Endometrial microvascular endothelial cells (primary cell): ENCODE data around the gene SEPHS2. TPM values are rescaled to one million over a fixed set of nuclear protein-coding genes. Genes with fewer than 3 reads are reported as not detected.

ENCODE experiments used
- in situ Hi-C: cut with HindIII; loops from 2 replicates; pipeline ENCODE4 v1.10.0; 2017; ENCODE audit warnings: low sequenced_read_pairs, low pct_unique_long_range_greater_than_20kb; ENCODE audit errors: inconsistent ontology term
- total RNA-seq: library from RNA; depleted of rRNA; stranded (reverse); fragments of >200 nt; gene quantifications from one replicate; pipeline ENCODE4 v1.2.3, GENCODE V29; 2015; ENCODE audit errors: inconsistent ontology term

SEPHS2 gene
- total RNA-seq, 1 donor from 2014 or later, result 29.2 TPM

DNA sequence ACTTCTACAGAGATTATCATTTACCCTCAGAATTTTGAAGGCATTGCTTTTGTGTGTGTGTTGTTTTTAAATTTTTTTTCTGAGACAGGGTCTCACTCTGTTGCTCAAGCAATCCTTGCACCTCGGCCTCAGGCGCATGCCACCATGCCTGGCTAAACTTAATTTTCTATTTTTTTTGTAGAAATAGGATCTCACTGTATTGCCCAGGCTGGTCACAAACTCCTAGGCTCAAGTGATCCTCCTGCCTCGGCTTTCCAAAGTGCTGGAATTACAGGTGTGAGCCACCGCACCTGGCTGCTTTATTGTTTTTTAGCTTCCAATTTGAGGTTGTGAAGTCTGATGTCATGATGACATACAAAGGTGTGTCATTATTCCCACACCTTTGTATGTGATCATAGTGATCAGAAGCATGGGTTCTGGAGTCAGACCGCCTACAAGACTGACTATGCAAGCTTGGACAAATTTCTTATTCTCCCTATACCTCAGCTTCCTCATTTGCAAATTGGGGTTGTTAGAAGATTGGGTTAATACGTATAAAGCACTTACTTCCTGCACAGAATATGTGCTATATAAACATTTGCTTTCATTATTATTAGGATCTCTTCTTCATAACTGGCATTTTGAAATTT lies 5.8 kb downstream of the SEPHS2 start:
- in situ Hi-C loops, result no loop called here

DNA sequence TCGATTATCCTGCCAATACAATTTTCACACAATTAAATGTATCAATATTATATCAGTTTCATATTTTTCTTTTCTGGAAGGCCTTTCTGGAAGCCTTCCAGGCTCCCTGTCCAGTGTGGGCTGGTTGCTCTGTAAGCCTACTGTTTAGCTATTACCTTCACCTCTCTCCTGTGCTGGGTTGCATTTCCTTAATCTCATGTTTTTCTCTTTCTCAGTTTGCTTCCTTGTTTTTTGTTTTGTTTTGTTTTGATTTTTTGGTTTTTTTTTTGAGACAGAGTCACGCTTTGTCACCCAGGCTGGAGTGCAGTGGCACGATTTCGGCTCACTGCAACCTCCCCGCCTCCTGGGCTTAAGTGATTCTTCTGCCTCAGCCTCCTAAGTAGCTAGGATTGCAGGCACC lies 6.8 kb downstream of the SEPHS2 start:
- in situ Hi-C loops, result no loop called here

- in situ Hi-C loops, result no loop called here
Observed at GRCh38 chr16:30437511-30438046, 8.1 kb downstream of the SEPHS2 start.

GRCh38 chr16:30434852-30435251 lies 10.8 kb downstream of the SEPHS2 start:
- in situ Hi-C loops, result no loop called here

GRCh38 chr16:30430428-30430970 lies 15.2 kb downstream of the SEPHS2 start:
- in situ Hi-C loops, result no loop called here

GRCh38 chr16:30429678-30430427 lies 15.8 kb downstream of the SEPHS2 start, which contains the start of gene DCTPP1:
Gene DCTPP1 (minus strand): TSS chr16:30430030. CDS start chr16:30429980, 50 bp downstream.
- in situ Hi-C loops, result no loop called here

DNA sequence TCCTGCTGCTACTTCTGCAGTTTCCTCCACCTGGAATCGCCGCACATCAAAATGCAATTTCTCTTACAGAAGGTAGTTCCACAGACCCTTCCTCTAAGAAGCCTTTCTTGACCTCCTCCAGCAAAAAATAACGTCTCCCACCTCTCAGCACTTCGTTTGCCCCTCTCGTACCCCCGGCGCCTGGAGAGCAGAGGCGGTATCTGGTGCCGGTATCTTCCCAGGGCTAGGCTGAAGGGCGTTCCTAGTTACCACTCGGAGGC lies 16.3 kb downstream of the SEPHS2 start:
- in situ Hi-C loops, result no loop called here

DNA sequence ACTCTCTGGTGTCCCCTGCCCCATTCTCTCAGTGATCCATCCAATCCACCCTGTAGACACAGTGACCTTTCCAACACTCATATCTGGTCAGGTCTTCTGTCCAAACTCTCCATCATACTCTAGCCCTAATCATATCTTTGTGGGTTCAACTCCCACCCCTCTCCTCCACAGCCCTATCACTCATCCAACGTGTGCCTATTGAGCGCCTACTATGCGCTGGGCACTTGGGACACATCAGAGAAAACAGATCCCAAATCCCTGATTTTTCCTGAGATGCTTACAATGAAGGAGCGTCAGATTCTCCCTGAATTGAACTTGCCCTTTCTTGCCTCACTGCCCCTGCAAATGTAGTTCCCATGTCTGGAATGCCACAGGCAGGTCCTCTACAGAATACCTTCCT lies 17.6 kb downstream of the SEPHS2 start:
- in situ Hi-C loops, result no loop called here

DNA sequence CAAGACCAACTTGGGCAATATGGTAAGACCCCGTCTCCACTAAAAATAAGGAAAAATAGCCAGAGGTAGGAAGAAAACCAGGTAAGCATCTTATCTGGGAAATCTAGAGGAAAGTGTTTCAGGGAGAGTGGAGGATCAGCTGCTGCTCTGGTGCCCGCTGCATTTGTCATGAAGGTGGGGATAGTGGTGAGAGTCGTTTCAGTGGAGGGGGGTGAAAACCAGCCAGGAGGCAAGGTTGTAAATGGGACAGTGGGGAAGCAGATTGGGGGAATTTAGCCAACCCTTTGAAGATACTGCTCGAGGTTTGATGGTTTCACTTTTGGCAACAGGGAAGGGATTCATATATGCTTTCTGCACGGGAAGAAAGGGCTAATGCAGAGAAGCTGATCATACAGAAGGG lies 24.7 kb downstream of the SEPHS2 start:
- in situ Hi-C loops, result no loop called here

DNA sequence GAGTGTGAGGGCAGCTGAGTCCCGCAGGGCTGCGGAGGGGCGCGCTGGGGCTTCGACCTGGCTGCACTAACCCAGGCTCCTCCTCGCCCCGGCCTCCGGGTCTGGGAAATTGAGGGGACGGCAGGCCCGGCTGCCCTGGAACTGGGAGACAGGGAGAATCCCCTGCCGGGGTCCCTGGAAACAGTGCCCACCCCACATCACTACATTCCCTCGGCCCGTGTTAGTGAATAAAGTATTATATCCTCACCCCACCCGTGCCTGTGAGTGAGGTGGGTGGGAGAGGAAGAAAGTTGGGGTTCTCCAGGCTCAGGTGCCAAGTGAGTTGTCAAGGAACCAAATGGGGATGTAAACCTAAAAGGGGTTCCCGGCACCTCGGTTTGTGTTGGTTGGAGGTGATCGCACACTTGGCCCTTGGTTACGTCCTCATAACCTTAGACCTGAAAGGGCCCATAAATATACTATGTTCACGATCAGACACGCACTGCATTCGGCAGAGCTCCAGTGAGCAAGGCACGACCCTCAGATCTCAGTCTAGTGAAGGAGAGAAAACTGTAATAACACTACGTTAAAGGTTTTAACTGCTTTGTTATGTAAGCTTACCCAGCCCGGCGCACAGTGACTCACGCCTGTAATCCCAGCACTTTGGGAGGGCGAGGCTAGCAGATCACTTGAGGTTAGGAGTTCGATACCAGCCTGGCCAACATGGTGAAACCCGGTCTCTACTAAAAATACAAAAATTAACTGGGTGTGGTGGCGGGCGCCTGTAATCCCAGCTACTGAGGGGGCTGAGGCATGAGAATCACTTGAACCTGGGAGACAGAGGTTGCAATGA lies 27.1 kb downstream of the SEPHS2 start:
- in situ Hi-C loops, result no loop called here

GRCh38 chr16:30417529-30418349 lies 27.9 kb downstream of the SEPHS2 start:
- in situ Hi-C loops, result no loop called here

DNA sequence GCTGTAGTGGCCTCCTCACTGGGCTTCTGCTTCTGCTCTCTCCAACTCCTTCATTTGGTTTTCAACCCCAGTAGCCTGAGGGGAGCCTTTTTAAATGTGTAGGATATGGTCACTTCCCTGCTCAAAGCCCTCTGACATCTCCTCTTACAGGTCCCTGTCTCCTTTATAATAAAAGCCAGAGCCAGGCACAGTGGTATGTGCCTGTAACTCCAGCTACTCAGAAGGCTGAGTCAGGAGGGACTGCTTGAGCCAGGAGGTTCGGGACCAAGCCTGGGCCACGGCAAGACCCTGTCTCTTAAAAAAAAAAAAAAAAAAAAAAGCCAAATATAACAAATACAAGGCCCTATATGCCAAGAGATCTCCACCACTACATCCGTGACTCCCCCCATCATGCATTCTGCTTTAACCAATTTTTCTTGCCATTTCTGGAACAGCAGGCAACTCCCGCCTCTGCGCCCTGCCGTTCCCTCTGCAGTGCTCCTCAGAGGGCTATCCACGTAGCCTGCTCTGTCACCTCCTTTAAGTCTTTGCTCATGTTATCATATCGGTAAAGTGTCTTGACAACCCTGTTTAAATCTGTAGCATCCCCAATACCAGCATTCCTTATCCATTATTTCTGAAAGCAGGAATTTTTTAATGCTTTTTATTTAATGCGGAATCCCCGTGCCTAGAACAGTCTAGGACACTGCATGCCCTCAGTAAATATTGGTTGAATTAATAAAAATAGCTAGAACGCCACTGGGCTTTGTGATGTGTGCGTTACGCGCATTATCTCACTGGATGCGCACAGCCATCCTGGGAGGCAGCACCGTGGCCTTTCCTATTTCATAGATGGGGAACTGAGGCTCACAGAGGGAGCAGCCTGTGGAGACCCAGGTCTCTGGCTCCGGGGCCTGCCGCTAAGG lies 28.8 kb downstream of the SEPHS2 start:
- in situ Hi-C loops, result no loop called here

GRCh38 chr16:30416047-30416603 lies 29.5 kb downstream of the SEPHS2 start:
- in situ Hi-C loops, result no loop called here

DNA sequence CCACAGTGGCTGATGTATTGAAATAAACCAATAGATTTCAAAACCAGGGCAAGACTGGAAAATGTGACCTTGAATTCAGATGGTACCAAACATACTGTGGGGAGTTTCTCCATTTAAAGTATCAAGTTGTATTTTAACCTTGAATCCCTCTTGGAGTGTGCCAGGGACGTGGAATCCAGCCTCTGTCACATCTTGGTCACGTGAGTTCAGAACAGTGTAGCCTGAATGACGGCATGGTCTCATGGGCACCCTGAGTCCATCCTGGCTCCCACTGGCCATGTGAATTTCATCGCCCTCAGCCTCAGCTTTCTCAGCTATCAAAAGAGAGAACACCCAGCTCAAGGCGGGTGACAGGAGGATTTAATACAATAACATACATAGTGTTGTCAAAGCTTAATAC lies 31.5 kb downstream of the SEPHS2 start:
- in situ Hi-C loops, result no loop called here

DNA sequence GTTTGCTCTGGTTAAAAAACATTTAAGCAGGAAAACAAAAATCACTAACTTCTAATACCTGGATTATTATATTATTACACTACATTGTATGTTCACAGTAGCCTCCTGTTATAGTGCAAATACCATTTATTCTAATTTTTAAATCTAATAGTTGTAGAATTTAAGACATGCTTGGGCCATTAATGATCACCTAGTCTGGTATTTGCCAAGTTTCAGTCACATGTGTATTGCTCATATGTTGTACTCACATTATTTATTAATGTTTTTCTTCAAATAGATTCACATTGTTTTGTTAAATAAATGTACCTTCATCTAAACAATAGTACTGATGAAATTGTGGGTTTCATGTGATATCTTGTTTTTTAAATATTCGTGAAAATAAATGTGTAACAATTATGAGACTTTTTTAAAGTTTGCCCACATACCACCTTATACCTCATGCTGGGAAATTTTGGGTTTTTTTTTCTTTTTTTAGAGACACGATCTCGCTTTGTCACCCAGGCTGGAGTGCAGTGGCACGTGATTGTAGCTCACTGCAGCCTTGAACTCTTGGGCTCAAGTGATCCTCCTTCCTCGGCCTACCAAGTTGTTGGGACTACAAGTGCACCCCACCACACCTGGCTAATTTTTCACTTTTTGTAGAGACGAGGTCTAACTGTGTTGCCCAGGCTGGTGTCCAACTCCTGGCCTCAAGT lies 32.4 kb downstream of the SEPHS2 start:
- in situ Hi-C loops, result no loop called here

DNA sequence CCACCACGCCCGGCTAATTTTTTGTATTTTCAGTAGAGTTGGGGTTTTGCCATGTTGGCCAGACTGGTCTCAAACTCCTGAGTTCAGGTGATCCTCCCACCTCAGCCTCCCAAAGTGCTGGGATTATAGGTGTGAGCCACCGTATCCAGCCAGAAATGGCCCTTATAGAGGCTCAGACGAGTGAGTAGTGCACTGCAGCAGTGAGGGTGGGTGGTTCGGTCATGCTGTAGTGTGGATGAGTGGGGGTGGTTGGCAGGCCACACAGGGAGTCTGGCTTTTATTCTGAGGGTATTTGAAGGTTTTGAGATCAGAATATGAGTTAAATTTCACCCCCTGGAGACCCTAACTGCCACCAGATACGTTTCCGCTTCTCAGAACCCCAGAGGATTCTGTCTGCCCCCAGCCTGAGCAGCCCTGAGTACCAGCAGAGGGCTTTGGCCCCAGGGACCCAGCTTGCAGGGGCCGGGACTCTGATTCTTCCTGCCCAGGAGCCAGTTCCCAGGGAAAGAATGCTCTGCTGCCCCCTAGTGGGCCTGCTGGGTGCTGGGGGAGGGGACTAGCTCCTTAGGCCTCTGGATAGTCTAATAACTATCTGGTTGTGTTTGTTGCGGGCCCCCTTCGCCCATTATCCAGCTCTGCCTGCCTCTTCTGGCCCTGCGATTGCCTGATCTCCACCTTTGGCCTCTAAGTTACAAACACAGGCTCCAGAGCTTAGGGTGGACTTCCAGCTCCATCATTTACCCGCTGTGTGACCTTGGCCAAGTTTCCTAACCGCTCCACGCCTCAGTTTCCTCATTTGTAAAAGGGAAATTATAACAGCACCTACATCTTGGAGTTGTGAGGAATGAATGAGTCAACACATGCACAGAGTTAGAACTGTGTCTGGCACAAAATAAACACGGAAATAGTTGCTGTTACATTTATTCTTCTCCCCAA lies 36.3 kb downstream of the SEPHS2 start:
- in situ Hi-C loops, result no loop called here
